PFSK-1 (cell line): ENCODE results near the gene KIAA0040.

Experiments used
- FOXP2 ChIP-seq: optimal IDR thresholded peaks from 2 replicates; pipeline ENCODE3; 2011; ENCODE audit warnings: borderline replicate concordance, control low read depth, inconsistent platforms; ENCODE audit not compliant: insufficient read depth; ENCODE audit errors: extremely low read length, extremely low read depth
- POLR2AphosphoS5 ChIP-seq: IDR thresholded peaks from 2 replicates; pipeline ENCODE4 v1.6.1; 2012; ENCODE audit warnings: low read depth, mild to moderate bottlenecking, control low read depth, low read length, moderate library complexity
- SIN3A ChIP-seq: IDR thresholded peaks from 2 replicates; pipeline ENCODE4 v1.6.1; 2012; ENCODE audit warnings: mild to moderate bottlenecking, low read length, moderate library complexity, borderline replicate concordance; ENCODE audit not compliant: insufficient read depth
- TF ChIP-seq, protein P1 (sequence below), 2 experiments: IDR thresholded peaks; 2 replicates each; pipeline versions ENCODE4 v1.6.1 to v1.8.0; 2011 to 2012; ENCODE audit warnings: low read depth in 2 of 2, low read length in 2 of 2, control low read depth in 1 of 2, inconsistent platforms in 1 of 2, mild to moderate bottlenecking in 1 of 2, moderate library complexity in 1 of 2; ENCODE audit not compliant: insufficient read depth in 1 of 2

- TF ChIP-seq SIN3A = no peak
- no peak for TF ChIP-seq POLR2AphosphoS5
- TF ChIP-seq FOXP2 = no peak
- TF ChIP-seq, protein P1, sequence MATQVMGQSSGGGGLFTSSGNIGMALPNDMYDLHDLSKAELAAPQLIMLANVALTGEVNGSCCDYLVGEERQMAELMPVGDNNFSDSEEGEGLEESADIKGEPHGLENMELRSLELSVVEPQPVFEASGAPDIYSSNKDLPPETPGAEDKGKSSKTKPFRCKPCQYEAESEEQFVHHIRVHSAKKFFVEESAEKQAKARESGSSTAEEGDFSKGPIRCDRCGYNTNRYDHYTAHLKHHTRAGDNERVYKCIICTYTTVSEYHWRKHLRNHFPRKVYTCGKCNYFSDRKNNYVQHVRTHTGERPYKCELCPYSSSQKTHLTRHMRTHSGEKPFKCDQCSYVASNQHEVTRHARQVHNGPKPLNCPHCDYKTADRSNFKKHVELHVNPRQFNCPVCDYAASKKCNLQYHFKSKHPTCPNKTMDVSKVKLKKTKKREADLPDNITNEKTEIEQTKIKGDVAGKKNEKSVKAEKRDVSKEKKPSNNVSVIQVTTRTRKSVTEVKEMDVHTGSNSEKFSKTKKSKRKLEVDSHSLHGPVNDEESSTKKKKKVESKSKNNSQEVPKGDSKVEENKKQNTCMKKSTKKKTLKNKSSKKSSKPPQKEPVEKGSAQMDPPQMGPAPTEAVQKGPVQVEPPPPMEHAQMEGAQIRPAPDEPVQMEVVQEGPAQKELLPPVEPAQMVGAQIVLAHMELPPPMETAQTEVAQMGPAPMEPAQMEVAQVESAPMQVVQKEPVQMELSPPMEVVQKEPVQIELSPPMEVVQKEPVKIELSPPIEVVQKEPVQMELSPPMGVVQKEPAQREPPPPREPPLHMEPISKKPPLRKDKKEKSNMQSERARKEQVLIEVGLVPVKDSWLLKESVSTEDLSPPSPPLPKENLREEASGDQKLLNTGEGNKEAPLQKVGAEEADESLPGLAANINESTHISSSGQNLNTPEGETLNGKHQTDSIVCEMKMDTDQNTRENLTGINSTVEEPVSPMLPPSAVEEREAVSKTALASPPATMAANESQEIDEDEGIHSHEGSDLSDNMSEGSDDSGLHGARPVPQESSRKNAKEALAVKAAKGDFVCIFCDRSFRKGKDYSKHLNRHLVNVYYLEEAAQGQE (IDR thresholded peaks at IDR 0.05; ENCODE audit: insufficient read depth in 1 of 2, low read depth in 2 of 2, low read length in 2 of 2) = peak in 1 of 2 experiments; percentile 21; a peak in 1 of 4 replicates
These were observed 11.8 kb upstream of the KIAA0040 start for GRCh38 chr1:175204330-175204729.
